ENCODE measurements around the gene ZNF660.

GRCh38 chr3:44612678-44613077 lies 27.9 kb downstream of the ZNF660 start:
- no peak for TF ChIP-seq POLR2A (IDR thresholded peaks at IDR 0.05; ENCODE audit: extremely low read depth, insufficient read length)
- TF ChIP-seq CTCF (IDR thresholded peaks at IDR 0.05; ENCODE audit: low read depth, low read length): no peak
- no peak for TF ChIP-seq MYC (IDR thresholded peaks at IDR 0.05; ENCODE audit: low read depth, low read length)
- no peak for TF ChIP-seq MAX (IDR thresholded peaks at IDR 0.05; ENCODE audit: low read depth, low read length)

All from NB4 (cell line).